IMR-90 (cell line): ENCODE measurements around the gene TRAPPC10. TPM values are rescaled to one million over a fixed set of nuclear protein-coding genes. Genes with fewer than 3 reads are reported as not detected.

ENCODE experiments used
- ATAC-seq: fragments of 200-7000 bp; cut with Tn5 transposase; 2 replicates; pipeline ENCODE4 v1.9.1; 2020; ENCODE audit warnings: low read depth, mild to moderate bottlenecking, moderate library complexity
- BruUV-seq: library from RNA; stranded (reverse); fragments of 400-500 nt; replicated peaks from 2 replicates; lab custom pipeline; 2021; lab: Mats Ljungman, UMichigan
- CTCF ChIA-PET: fragments of 300-600 bp; formaldehyde crosslinking; extraction: SDS; loops from one replicate; lab custom pipeline; 2021; ENCODE audit warnings: antibody characterized with exemption; lab: Yijun Ruan, JAX
- POLR2A ChIA-PET: fragments of 300-600 bp; sonication (Branson Sonifier 250); formaldehyde crosslinking; loops from one replicate; lab custom pipeline; 2022; ENCODE audit warnings: antibody characterized with exemption; ENCODE audit not compliant: unreplicated experiment; lab: Charles Lee
- DNase-seq: peaks from one replicate; pipeline ENCODE4 v3.0.0; 2013
- H2AFZ ChIP-seq: replicated peaks from 2 replicates; pipeline ENCODE3; 2013; ENCODE audit warnings: low read length, mild to moderate bottlenecking; ENCODE audit not compliant: poor library complexity
- H2AK5ac ChIP-seq: 2 replicates; pipeline ENCODE4 v1.6.1; 2013; ENCODE audit warnings: low read depth, low read length, inconsistent platforms
- H2AK9ac ChIP-seq: replicated peaks from 2 replicates; pipeline ENCODE3; 2013; ENCODE audit warnings: mild to moderate bottlenecking, low read depth, low read length, moderate library complexity; ENCODE audit not compliant: poor library complexity
- H2BK120ac ChIP-seq: 2 replicates; pipeline ENCODE4 v1.6.1; 2013; ENCODE audit warnings: low read depth, low read length, inconsistent platforms
- H2BK15ac ChIP-seq: 3 replicates; pipeline ENCODE4 v1.6.1; 2013; ENCODE audit warnings: low read depth, low read length, inconsistent platforms
- H2BK20ac ChIP-seq: 2 replicates; pipeline ENCODE4 v1.6.1; 2013; ENCODE audit warnings: low read depth, mild to moderate bottlenecking, inconsistent platforms, low read length, moderate library complexity
- H2BK5ac ChIP-seq: 2 replicates; pipeline ENCODE4 v1.6.1; 2013; ENCODE audit warnings: mild to moderate bottlenecking, low read depth, low read length, inconsistent platforms; ENCODE audit not compliant: poor library complexity, severe bottlenecking
- H3K14ac ChIP-seq: replicated peaks from 2 replicates; pipeline ENCODE4 v1.6.1; 2013; ENCODE audit warnings: low read depth, low read length, inconsistent platforms
- H3K18ac ChIP-seq: 2 replicates; pipeline ENCODE4 v1.6.1; 2013; ENCODE audit warnings: low read depth, low read length, control low read depth
- H3K23ac ChIP-seq: 2 replicates; pipeline ENCODE4 v1.6.1; 2013; ENCODE audit warnings: low read depth, low read length, inconsistent platforms
- H3K27ac ChIP-seq: 2 replicates; pipeline ENCODE4 v1.5.1; 2013; ENCODE audit warnings: mild to moderate bottlenecking, control low read depth, low read length; ENCODE audit not compliant: insufficient read depth
- H3K27me3 ChIP-seq: 2 replicates; pipeline ENCODE4 v1.6.1; 2013; ENCODE audit warnings: low read length; ENCODE audit not compliant: control insufficient read depth, insufficient read depth
- H3K36me3 ChIP-seq: 2 replicates; pipeline ENCODE4 v1.6.1; 2013; ENCODE audit warnings: low read length, mixed read lengths; ENCODE audit not compliant: control insufficient read depth, insufficient read depth
- H3K4ac ChIP-seq: 2 replicates; pipeline ENCODE4 v1.6.1; 2013; ENCODE audit warnings: low read depth, low read length, inconsistent platforms
- H3K4me1 ChIP-seq: 2 replicates; pipeline ENCODE4 v1.6.1; 2013; ENCODE audit warnings: low read length, mixed read lengths; ENCODE audit not compliant: control insufficient read depth, insufficient read depth
- H3K4me2 ChIP-seq: 2 replicates; pipeline ENCODE4 v1.6.1; 2013; ENCODE audit warnings: low read depth, mild to moderate bottlenecking, control low read depth, low read length, moderate library complexity
- H3K4me3 ChIP-seq: 2 replicates; pipeline ENCODE4 v1.5.1; 2013; ENCODE audit warnings: low read depth, mild to moderate bottlenecking, control low read depth, low read length, moderate library complexity; ENCODE audit not compliant: insufficient read depth
- H3K56ac ChIP-seq: 2 replicates; pipeline ENCODE4 v1.6.1; 2013; ENCODE audit warnings: low read length, inconsistent platforms; ENCODE audit not compliant: insufficient read depth; ENCODE audit errors: extremely low read depth
- H3K79me1 ChIP-seq, 2 experiments: 2 replicates each; pipeline ENCODE4 v1.6.1; 2013; ENCODE audit warnings: low read length in 2 of 2, inconsistent platforms in 1 of 2, low read depth in 1 of 2
- H3K9ac ChIP-seq: 2 replicates; pipeline ENCODE4 v1.6.1; 2013; ENCODE audit warnings: low read depth, low read length, control low read depth
- H3K9me1 ChIP-seq: 2 replicates; pipeline ENCODE4 v1.6.1; 2013; ENCODE audit warnings: low read length, inconsistent platforms; ENCODE audit not compliant: insufficient read depth
- H3K9me3 ChIP-seq: 2 replicates; pipeline ENCODE4 v1.6.1; 2013; ENCODE audit warnings: low read length; ENCODE audit not compliant: control insufficient read depth, insufficient read depth
- H4K20me1 ChIP-seq: 2 replicates; pipeline ENCODE4 v1.6.1; 2013; ENCODE audit warnings: low read length, inconsistent platforms; ENCODE audit not compliant: insufficient read depth
- H4K5ac ChIP-seq: 2 replicates; pipeline ENCODE4 v1.6.1; 2013; ENCODE audit warnings: mild to moderate bottlenecking, low read depth, low read length, control low read depth
- H4K8ac ChIP-seq, 2 experiments: 2 replicates each; pipeline ENCODE4 v1.6.1; 2013; ENCODE audit warnings: low read depth in 2 of 2, low read length in 2 of 2, control low read depth in 1 of 2, inconsistent platforms in 1 of 2
- H4K91ac ChIP-seq: 2 replicates; pipeline ENCODE4 v1.6.1; 2013; ENCODE audit warnings: low read depth, low read length, inconsistent platforms; ENCODE audit not compliant: insufficient read depth
- BHLHE40 ChIP-seq: fragments of 150-350 bp; IDR thresholded peaks from 2 replicates; pipeline ENCODE4 v1.6.1; 2016; ENCODE audit warnings: mild to moderate bottlenecking, low read depth, low read length
- CEBPB ChIP-seq: IDR thresholded peaks from 2 replicates; pipeline ENCODE4 v1.6.1; 2012; ENCODE audit warnings: low read depth, low read length, improper control_type of control experiment
- CHD1 ChIP-seq: IDR thresholded peaks from 2 replicates; pipeline ENCODE4 v1.6.1; 2012; ENCODE audit warnings: low read depth, low read length, improper control_type of control experiment
- FOS ChIP-seq: fragments of 150-350 bp; IDR thresholded peaks from 2 replicates; pipeline ENCODE4 v1.6.1; 2016; ENCODE audit warnings: low read depth, low read length
- MAFK ChIP-seq: IDR thresholded peaks from 2 replicates; pipeline ENCODE4 v1.6.1; 2012; ENCODE audit warnings: low read depth, low read length, improper control_type of control experiment
- MAZ ChIP-seq: IDR thresholded peaks from 2 replicates; pipeline ENCODE4 v1.6.1; 2012; ENCODE audit warnings: low read depth, mild to moderate bottlenecking, low read length, improper control_type of control experiment, moderate library complexity, borderline replicate concordance
- NFE2L2 ChIP-seq: fragments of 150-350 bp; IDR thresholded peaks from 2 replicates; pipeline ENCODE4 v1.6.1; 2016; ENCODE audit warnings: low read depth, mild to moderate bottlenecking, low read length
- POLR2A ChIP-seq: IDR thresholded peaks from 2 replicates; pipeline ENCODE4 v1.6.1; 2012; ENCODE audit warnings: mild to moderate bottlenecking, low read depth, low read length
- RAD21 ChIP-seq: IDR thresholded peaks from 2 replicates; pipeline ENCODE4 v1.6.1; 2012; ENCODE audit warnings: low read length, improper control_type of control experiment
- RCOR1 ChIP-seq: IDR thresholded peaks from 2 replicates; pipeline ENCODE4 v1.6.1; 2012; ENCODE audit warnings: mild to moderate bottlenecking, low read length, improper control_type of control experiment; ENCODE audit not compliant: insufficient replicate concordance
- SMC3 ChIP-seq: fragments of 150-350 bp; IDR thresholded peaks from 2 replicates; pipeline ENCODE4 v1.6.1; 2016; ENCODE audit warnings: low read depth, mild to moderate bottlenecking, antibody characterized with exemption, low read length, moderate library complexity
- WGBS, 2 experiments: methylation state at CpG; one replicate each; pipeline versions ENCODE4 v1.1.5 to v1.1.7; 2013; ENCODE audit warnings: missing lambda C conversion rate in 2 of 2; ENCODE audit not compliant: insufficient read length in 1 of 2; ENCODE audit errors: extremely low coverage in 2 of 2; 5-methylcytosine and 5-hydroxymethylcytosine counted together
- dilution Hi-C: fragments of 300-500 bp; cut with HindIII; formaldehyde crosslinking; loops from one replicate; pipeline ENCODE4 v1.14.3; 2018; ENCODE audit warnings: low sequenced_read_pairs; ENCODE audit not compliant: unreplicated experiment
- in situ Hi-C: fragments of 300-500 bp; cut with MboI; formaldehyde crosslinking; loops from 3 replicates; pipeline ENCODE4 v1.14.3; 2019; ENCODE audit warnings: low sequenced_read_pairs, inconsistent platforms, mixed read lengths
- intact Hi-C: fragments of 100-400 bp; cut with micrococcal nuclease; formaldehyde crosslinking; loops from 2 replicates; pipeline ENCODE4 v1.10.0; 2022
- polyA plus RNA-seq, 3 experiments: library from polyadenylated mRNA; depleted of rRNA; stranded (reverse); fragments of >200 nt; gene quantifications; 2 replicates each; pipeline ENCODE4 v1.2.3, GENCODE V29; 2012; ENCODE audit warnings: low replicate concordance in 1 of 3
- total RNA-seq: library from RNA; depleted of rRNA; stranded (reverse); fragments of >200 nt; gene quantifications from 2 replicates; pipeline ENCODE4 v1.2.3, GENCODE V29; 2012

Gene TRAPPC10
- total and polyA plus RNA-seq, 2 of the 4 experiments (the other 2 are of a cell fraction): 17.8 to 18.1 TPM

- Histone ChIP-seq H3K14ac (no peak overlapping the region), H3K18ac (no peak overlapping the region), H3K9ac (no peak overlapping the region), H2BK15ac (no peak overlapping the region), H2AFZ (no peak overlapping the region), H3K27me3 (no peaks in the 10 kb centered on the region), H2AK5ac (no peak overlapping the region), H3K27ac (no peak overlapping the region), H3K4me3 (no peak overlapping the region), H4K91ac (no peak overlapping the region), H4K20me1 (peaks cover 8% of the 10 kb centered on the region; the same call in 1 of the 2 replicates), H3K9me3 (no peaks in the 10 kb centered on the region), H4K8ac (no peak overlapping the region), H3K4me1 (no peaks in the 10 kb centered on the region), H3K36me3 (peaks cover 29% of the 10 kb centered on the region), H2BK5ac (no peak overlapping the region), H2BK20ac (no peak overlapping the region), H3K4me2 (no peak overlapping the region), H3K79me1 (peaks cover 0 to 3% of the 10 kb centered on the region in 2 experiments; a peak in 2 of 4 replicates), H3K56ac (no peak overlapping the region), H3K9me1 (no peaks in the 10 kb centered on the region; the same call in 1 of the 2 replicates), H4K5ac (no peak overlapping the region), H2AK9ac (no peak overlapping the region), H2BK120ac (no peak overlapping the region), H3K4ac (no peak overlapping the region), H3K23ac (no peak overlapping the region)
- no peak for ATAC-seq
- BruUV-seq: no TSS peak
- in situ Hi-C loops: no loop called here
- POLR2A ChIA-PET: no interaction called here
- TF ChIP-seq CEBPB (no peak), RAD21 (no peak), POLR2A (no peak), NFE2L2 (no peak), MAFK (no peak), FOS (no peak), CHD1 (no peak), SMC3 (no peak), MAZ (no peak), RCOR1 (no peak), BHLHE40 (no peak)
- dilution Hi-C loops: no loop called here
- CTCF ChIA-PET: no interaction called here
- DNase-seq: no peak
- no CpG with 5 or more reads among the region's 18 CpGs for WGBS, 2 experiments
- intact Hi-C loops: no loop called here
Measured at GRCh38 chr21:43966946-43967512, 45.1 kb upstream of the TRAPPC10 start.
